ENCODE results near the gene OPHN1.
"Not testable (repeated sequence)": the region's sequence is repeated elsewhere in the genome, so short reads cannot be mapped to it uniquely, and the experiment has no call there.

OPHN1 gene

GRCh38 chrX:68354879-68355628 lies 78.2 kb downstream of the OPHN1 start:
- DNase-seq: no peak

GRCh38 chrX:68345025-68345424 lies 88.3 kb downstream of the OPHN1 start:
- no peak for DNase-seq

GRCh38 chrX:68343551-68343950 lies 89.7 kb downstream of the OPHN1 start:
- DNase-seq: no peak

DNA sequence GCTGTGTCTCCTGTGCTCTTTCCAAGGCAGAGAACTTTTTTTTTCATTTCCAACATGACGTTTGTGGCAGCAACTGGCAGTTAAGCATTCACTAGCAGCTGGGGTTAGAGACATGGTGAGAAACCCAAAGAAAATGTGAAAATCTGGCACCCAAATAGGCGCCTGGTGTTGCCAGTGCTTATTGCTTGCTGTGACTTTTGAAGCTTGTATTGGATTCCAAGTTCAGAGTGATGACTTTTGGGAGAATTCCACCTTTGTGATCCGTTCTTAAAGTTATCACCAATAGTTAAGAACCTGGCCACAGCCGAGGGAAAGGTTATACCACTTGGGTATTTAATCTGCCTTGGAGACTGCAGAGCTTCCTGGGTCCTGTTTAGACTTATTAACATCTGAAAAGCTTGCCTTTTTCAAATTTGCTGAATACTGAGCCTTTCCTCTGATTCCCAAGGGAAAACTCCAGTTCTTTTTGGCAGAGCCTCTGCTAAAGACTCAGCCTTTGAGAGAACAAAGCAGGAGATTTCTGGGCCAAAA lies 101.0 kb downstream of the OPHN1 start:
- DNase-seq: no peak

DNA sequence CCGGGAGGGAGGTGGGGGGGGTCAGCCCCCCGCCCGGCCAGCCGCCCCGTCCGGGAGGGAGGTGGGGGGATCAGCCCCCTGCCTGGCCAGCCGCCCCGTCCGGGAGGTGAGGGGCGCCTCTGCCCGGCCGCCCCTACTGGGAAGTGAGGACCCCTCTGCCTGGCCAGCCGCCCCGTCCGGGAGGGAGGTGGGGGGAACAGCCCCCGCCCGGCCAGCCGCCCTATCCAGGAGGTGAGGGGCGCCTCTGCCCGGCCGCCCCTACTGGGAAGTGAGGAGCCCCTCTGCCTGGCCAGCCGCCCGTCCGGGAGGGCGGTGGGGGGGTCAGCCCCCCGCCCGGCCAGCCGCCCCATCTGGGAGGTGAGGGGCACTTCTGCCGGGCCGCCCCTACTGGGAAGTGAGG lies 106.5 kb downstream of the OPHN1 start:
- not testable (repeated sequence) for DNase-seq

GRCh38 chrX:68307769-68308168 lies 125.5 kb downstream of the OPHN1 start:
- no peak for DNase-seq

DNA sequence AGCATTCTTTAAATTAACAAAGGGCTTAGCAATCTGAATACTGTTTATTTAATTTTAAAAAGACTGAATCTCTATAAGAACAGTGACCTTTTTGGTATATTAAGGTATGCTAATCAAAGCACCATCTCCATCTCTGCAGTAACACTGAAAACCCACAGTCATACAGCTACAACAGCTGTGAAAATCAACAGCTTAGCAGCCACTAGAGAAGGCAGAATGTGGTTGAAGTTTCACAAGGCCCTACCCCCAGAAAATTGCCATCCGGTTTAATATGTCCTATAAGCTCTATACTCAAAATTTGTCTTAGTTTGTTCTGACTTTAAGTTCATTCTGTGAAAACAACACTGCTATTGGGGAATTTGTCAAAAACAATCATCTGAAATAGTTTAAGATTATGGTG lies 128.7 kb downstream of the OPHN1 start:
- no peak for DNase-seq

GRCh38 chrX:68299898-68300297 lies 133.4 kb downstream of the OPHN1 start:
- DNase-seq: no peak

DNA sequence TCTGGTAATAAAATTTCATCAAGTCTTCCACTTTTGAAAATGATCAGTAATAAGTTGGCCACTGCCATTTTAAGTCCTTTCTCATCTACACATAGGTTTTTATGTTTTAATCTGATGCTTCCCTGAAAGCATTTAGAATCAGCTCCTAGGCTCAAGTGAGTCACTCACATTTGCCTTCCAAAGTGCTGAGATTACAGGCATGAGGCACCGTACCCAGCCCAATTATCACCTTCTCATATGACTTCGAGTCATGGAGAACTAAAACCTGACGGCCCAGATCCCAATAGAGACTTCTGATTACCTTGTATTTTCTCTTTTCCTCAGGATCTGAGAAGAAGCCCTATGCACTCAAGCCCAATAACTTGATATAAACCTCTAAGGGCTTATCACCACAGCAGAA lies 140.8 kb downstream of the OPHN1 start:
- no peak for DNase-seq

DNA sequence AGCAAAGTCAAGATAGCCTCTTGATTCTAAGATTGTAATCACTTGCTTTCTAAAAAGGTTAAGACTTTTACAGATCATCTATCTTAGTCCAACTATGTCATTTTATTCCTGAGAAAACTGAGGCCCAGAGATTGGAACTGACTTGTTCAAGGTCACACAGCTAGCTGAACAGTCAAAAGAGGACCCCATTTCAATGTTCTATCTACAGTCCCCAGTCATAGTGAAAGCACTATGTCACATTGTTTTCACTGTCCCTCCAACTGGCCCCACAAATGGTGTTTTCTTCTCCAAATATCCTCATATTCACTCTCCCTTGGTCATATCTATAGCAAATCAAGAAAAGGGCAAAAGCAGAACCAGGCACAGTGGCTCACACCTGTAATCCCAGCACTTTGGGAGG lies 145.2 kb downstream of the OPHN1 start:
- no peak for DNase-seq

DNA sequence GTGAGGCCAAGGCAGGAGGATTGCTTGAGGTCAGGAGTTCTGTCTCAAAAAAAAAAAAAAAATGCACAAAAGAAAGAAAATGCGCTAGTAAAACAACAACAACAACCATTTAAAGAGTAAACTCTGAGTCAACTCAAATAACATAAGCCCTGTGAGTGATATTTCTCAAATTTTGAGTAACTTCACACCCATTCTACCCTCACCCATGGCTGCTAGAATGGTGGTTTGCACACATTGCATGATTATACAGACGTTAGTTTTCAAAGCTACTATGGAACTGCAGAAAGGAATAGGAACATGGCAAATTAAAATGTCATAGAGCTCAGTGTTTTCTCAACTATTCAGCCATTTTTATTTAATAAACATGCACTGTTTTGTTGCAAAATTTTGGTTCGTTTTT lies 145.9 kb downstream of the OPHN1 start:
- no peak for DNase-seq

- no peak for DNase-seq
Observed at GRCh38 chrX:68286980-68287379, 146.3 kb downstream of the OPHN1 start.

- DNase-seq: no peak
Observed at GRCh38 chrX:68286076-68286475, 147.2 kb downstream of the OPHN1 start.

GRCh38 chrX:68284281-68284904 lies 148.9 kb downstream of the OPHN1 start:
- DNase-seq: no peak

DNA sequence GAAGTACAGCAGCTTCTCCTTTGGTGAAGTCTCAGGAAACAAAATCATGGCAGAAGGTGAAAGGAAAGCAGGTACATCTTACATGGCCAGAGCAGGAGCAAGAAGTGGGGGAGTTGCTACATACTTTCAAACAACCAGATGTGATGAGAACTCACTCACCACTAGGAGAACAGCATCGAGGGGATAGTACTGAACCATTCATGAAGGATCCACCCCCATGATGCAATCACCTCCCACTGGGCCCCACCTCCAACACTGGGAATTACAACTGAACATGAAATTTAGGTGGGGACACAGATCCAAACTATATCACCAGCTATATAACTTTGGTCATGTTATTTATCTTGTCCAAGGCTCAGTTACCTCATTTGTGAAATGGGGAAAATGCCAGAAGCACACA lies 159.4 kb downstream of the OPHN1 start:
- DNase-seq: no peak

DNA sequence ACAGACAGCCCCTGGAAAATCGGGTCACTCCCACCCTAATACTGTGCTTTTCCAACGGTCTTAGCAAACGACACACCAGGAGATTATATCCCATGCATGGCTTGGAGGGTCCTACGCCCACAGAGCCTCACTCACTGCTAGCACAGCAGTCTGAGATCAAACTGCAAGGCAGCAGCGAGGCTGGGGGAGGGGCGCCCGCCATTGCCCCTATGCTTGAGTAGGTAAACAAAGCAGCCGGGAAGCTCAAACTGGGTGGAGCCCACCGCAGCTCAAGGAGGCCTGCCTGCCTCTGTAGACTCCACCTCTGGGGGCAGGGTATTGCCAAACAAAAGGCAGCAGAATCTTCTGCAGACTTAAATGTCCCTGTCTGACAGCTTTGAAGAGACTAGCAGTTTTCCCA lies 168.5 kb downstream of the OPHN1 start:
- not testable (repeated sequence) for DNase-seq

- DNase-seq: no peak
Observed at GRCh38 chrX:68261060-68261672, 172.1 kb downstream of the OPHN1 start.

DNA sequence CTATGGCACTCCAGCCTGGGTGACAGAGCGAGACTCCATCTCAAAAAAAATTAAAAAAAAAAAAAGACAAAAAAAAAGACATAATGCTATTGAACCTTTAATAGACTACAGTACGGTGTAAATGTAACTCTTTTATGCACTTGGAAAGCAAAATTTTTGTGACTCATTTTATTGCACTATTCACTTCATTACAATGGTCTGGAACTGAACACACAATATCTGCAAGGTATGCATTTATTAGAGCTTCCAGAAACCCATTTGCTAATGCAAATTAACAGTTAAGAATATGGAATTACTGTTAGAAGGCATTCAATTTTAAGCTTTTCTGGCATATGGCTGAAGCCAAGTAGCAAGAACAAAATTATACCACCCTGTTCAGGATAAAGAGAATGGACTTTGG lies 176.3 kb downstream of the OPHN1 start:
- no peak for DNase-seq

DNA sequence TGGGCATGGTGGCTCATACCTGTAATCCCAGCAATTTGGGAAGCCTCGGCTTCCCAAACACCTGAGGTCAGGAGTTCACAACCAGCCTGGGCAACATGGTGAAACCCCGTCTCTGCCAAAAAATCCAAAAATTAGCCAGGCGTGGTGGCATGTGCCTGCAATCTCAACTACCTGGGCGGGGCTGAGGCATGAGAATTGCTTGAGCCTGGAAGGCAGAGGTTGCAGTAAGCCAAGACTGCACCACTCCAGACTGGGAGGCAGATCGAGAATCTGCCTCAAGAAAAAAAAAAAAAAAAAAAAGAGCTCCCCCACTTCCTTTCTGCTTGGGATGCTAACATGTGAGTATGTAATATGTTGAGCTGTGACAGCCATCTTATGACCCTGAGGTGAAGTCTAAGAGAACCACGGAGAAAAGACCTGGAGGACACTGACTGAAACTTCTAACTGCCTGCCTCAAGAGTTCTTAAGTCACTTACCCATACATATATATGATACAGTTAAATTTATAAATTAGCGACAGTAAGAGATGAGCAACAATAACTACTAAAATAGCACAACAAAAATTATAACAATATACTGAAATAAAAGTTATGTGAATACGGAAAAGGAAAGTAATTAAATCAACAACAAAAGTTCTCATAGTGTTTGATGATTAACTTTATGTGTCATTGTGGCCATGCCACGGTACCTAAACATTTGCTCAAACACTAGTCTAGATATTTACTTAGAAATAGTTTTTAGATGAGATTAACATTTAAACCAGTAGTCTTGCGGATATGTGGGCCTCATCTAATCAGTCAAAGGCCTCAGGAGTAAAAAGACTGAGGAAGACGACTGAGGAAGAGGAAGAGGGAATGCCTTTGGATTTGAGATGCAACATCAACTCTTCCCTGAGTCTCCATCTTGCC lies 178.3 kb downstream of the OPHN1 start:
- DNase-seq: no peak

GRCh38 chrX:68252664-68253063 lies 180.6 kb downstream of the OPHN1 start:
- no peak for DNase-seq

- DNase-seq: no peak
Observed at GRCh38 chrX:68249903-68250302, 183.4 kb downstream of the OPHN1 start.

DNA sequence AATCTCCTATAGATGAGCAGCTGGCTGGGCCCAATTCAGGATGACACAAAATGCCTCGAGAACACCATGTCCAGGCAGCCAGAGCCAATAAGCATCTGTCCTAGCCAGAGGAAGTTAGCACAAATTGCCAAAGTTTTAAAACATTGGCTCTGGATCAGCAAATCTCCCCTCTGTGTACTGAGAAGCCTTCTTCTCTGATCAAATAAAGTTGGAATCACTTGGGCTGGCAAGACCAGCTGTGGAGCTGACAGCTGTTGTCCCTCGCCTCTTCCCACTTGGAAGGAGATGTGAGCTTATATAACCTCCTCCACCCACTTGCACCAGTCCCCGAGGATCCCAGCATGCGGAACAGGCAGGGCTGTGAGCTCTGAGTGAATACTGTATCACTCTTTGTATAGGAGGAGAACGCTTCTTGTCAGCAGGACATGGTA lies 183.9 kb downstream of the OPHN1 start:
- DNase-seq: no peak

DNA sequence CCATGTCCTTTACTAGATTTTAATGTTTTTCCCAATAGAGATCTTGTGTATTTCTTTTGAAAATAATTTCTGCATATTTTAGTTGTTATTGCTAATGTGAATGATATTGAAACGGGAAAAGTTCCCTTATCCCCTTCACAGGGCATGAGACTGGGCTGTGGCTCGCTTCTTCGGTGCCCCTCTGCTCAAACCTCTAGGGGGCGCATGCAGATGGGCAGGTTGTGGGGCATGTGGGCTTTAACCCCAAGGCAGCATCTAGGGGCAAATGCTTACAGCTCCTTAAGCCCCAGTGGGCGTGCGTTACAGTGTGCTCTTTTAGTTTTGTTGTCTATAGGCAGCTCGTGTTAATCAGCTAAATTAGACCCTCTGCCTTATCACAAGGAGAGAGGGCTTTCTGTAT lies 194.7 kb downstream of the OPHN1 start:
- DNase-seq: no peak
